ENCODE measurements around the gene EXOSC5. TPM values are rescaled to one million over a fixed set of nuclear protein-coding genes. Genes with fewer than 3 reads are reported as not detected.
A peak's percentile ranks its signal among the peaks of the same experiment; 100 is the strongest.

EXOSC5 gene
- total RNA-seq, 2 donors from 2014 or later: 15.7 to 23.6 TPM

DNA sequence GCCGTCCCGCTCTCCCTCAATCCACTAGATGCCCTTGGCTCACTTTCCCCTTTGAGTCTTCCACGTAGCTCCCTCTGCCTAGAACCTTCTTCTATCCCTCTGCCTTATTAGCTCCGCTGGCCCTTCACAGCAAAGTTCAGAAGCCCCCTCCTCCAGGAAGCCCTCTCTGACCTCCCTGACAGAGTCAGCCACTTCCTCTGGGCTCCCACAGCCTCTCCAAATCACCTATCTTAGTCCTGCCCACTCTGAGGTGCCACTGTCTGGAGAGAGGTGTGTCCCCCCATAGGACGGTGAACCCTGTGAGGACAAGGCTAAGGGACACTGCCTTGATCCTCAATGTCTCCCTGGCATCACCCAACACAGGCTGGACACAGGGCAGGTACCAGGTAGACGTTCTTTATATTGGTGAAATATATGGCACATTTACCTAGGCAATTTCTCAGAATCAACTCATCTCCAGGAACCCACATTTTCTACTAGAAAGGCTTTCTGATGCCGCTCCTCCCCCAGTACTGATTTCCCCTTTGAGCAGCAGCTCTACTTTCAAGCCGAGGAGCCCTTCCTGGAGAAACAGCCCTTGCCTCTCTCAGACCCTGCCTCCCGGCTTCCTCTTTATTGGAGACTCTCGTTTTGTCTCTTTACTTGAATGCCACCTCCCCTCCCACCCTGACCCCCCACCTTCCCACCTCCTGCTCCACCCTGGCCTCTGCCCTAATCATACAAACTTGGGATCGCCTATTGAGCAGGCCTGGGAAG is 40.0 kb downstream of the EXOSC5 start:
- Histone ChIP-seq H3K4me1 (ENCODE audit: control insufficient read depth, insufficient read depth, low read length) (no peaks in the 10 kb centered on the region), H3K27ac (ENCODE audit: low read depth, low read length) (no peak overlapping the region), H3K4me3 (ENCODE audit: low read length) (no peak overlapping the region), H3K27me3 (ENCODE audit: control insufficient read depth, insufficient read depth, low read length, poor library complexity, severe bottlenecking) (no peaks in the 10 kb centered on the region), H3K9me3 (ENCODE audit: control insufficient read depth, low read length) (no peaks in the 10 kb centered on the region), H3K9ac (ENCODE audit: extremely low read depth, low read length, poor library complexity, severe bottlenecking) (no peak overlapping the region), H3K36me3 (ENCODE audit: control insufficient read depth, insufficient read depth, low read length) (no peaks in the 10 kb centered on the region)
- DNase-seq: no peak
- no peak overlapping the region for H3K4me3 Mint-ChIP-seq
- TF ChIP-seq, protein P1, sequence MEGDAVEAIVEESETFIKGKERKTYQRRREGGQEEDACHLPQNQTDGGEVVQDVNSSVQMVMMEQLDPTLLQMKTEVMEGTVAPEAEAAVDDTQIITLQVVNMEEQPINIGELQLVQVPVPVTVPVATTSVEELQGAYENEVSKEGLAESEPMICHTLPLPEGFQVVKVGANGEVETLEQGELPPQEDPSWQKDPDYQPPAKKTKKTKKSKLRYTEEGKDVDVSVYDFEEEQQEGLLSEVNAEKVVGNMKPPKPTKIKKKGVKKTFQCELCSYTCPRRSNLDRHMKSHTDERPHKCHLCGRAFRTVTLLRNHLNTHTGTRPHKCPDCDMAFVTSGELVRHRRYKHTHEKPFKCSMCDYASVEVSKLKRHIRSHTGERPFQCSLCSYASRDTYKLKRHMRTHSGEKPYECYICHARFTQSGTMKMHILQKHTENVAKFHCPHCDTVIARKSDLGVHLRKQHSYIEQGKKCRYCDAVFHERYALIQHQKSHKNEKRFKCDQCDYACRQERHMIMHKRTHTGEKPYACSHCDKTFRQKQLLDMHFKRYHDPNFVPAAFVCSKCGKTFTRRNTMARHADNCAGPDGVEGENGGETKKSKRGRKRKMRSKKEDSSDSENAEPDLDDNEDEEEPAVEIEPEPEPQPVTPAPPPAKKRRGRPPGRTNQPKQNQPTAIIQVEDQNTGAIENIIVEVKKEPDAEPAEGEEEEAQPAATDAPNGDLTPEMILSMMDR (conservative IDR thresholded peaks at IDR 0.05): no peak
- no peaks in the 10 kb centered on the region for H3K36me3 Mint-ChIP-seq (ENCODE audit: low read depth)
- H3K4me1 Mint-ChIP-seq: peaks cover 5% of the 10 kb centered on the region
- 87 to 90% methylated on average over 6 to 10 of the region's 11 CpGs for WGBS, 2 experiments (ENCODE audit: insufficient coverage in 1 of 2, insufficient read length in 1 of 2)
- H3K9me3 Mint-ChIP-seq: no peaks in the 10 kb centered on the region
- peak overlapping the region; percentile 6 for H3K27ac Mint-ChIP-seq
- peaks cover 2% of the 10 kb centered on the region for H3K27me3 Mint-ChIP-seq (ENCODE audit: insufficient read depth)

- TF ChIP-seq, protein P1 (conservative IDR thresholded peaks at IDR 0.05): no peak
- H3K36me3 Mint-ChIP-seq (ENCODE audit: low read depth): no peaks in the 10 kb centered on the region
- no peak for DNase-seq
- Histone ChIP-seq H3K9me3 (ENCODE audit: control insufficient read depth, low read length) (no peaks in the 10 kb centered on the region), H3K9ac (ENCODE audit: extremely low read depth, low read length, poor library complexity, severe bottlenecking) (no peak overlapping the region), H3K4me1 (ENCODE audit: control insufficient read depth, insufficient read depth, low read length) (no peaks in the 10 kb centered on the region), H3K27ac (ENCODE audit: low read depth, low read length) (no peak overlapping the region), H3K4me3 (ENCODE audit: low read length) (no peak overlapping the region), H3K27me3 (ENCODE audit: control insufficient read depth, insufficient read depth, low read length, poor library complexity, severe bottlenecking) (no peaks in the 10 kb centered on the region), H3K36me3 (ENCODE audit: control insufficient read depth, insufficient read depth, low read length) (no peaks in the 10 kb centered on the region)
- no peak overlapping the region for H3K4me3 Mint-ChIP-seq
- H3K27ac Mint-ChIP-seq: no peak overlapping the region
- 87 to 100% methylated on average over 2 to 3 of the region's 3 CpGs for WGBS, 2 experiments (ENCODE audit: insufficient coverage in 1 of 2, insufficient read length in 1 of 2)
- peaks cover 12% of the 10 kb centered on the region for H3K27me3 Mint-ChIP-seq (ENCODE audit: insufficient read depth)
- peaks cover 12% of the 10 kb centered on the region for H3K4me1 Mint-ChIP-seq
- no peaks in the 10 kb centered on the region for H3K9me3 Mint-ChIP-seq
These were observed 41.4 kb downstream of the EXOSC5 start for GRCh38 chr19:41355802-41356201.

DNA sequence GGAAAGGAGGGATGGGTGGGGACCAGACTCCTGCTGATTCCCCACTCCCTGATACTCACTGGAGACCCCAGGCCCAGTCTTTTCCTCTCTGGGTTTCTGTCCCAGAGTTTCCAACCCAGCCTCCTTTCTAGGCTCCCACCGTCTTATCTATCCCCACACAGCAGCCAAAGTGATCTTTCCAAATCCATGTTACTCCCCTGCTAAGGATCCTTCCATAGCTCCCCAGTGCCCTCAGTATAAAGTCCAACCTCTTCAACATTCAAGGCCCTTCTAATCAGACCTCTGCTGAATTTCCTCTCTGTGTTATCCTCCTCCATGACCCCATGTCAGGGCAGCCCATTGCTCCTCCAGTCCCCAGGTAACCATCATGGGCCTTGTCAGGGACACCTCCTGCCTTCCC is 42.1 kb downstream of the EXOSC5 start:
- 88 to 100% methylated on average over 1 of the region's 1 CpG for WGBS, 2 experiments (ENCODE audit: insufficient coverage in 1 of 2, insufficient read length in 1 of 2)
- no peaks in the 10 kb centered on the region for H3K27me3 ChIP-seq (ENCODE audit: control insufficient read depth, insufficient read depth, low read length, poor library complexity, severe bottlenecking)
- peaks cover under 1% of the 10 kb centered on the region for H3K36me3 ChIP-seq (ENCODE audit: control insufficient read depth, insufficient read depth, low read length)
- no peaks in the 10 kb centered on the region for H3K4me1 ChIP-seq (ENCODE audit: control insufficient read depth, insufficient read depth, low read length)
- no peak overlapping the region for H3K4me3 ChIP-seq (ENCODE audit: low read length)
- TF ChIP-seq, protein P1 (conservative IDR thresholded peaks at IDR 0.05): no peak
- H3K36me3 Mint-ChIP-seq (ENCODE audit: low read depth): no peaks in the 10 kb centered on the region
- H3K9me3 ChIP-seq (ENCODE audit: control insufficient read depth, low read length): no peaks in the 10 kb centered on the region
- H3K4me1 Mint-ChIP-seq: peaks cover 14% of the 10 kb centered on the region
- no peak overlapping the region for H3K4me3 Mint-ChIP-seq
- no peak for DNase-seq
- H3K27ac ChIP-seq (ENCODE audit: low read depth, low read length): no peak overlapping the region
- peaks cover 13% of the 10 kb centered on the region for H3K27me3 Mint-ChIP-seq (ENCODE audit: insufficient read depth)
- no peak overlapping the region for H3K9ac ChIP-seq (ENCODE audit: extremely low read depth, low read length, poor library complexity, severe bottlenecking)
- H3K27ac Mint-ChIP-seq: no peak overlapping the region
- no peaks in the 10 kb centered on the region for H3K9me3 Mint-ChIP-seq
